Measurements from ENCODE around the gene ZNF580. TPM values are rescaled to one million over a fixed set of nuclear protein-coding genes. Genes with fewer than 3 reads are reported as not detected.

The ZNF580 gene
- total and polyA plus RNA-seq, 10 of the 15 experiments (the other 5 are each of a cell fraction or from before 2014, with no cell fraction given) = 2.3 to 31.8 (median 10.0) TPM

DNA sequence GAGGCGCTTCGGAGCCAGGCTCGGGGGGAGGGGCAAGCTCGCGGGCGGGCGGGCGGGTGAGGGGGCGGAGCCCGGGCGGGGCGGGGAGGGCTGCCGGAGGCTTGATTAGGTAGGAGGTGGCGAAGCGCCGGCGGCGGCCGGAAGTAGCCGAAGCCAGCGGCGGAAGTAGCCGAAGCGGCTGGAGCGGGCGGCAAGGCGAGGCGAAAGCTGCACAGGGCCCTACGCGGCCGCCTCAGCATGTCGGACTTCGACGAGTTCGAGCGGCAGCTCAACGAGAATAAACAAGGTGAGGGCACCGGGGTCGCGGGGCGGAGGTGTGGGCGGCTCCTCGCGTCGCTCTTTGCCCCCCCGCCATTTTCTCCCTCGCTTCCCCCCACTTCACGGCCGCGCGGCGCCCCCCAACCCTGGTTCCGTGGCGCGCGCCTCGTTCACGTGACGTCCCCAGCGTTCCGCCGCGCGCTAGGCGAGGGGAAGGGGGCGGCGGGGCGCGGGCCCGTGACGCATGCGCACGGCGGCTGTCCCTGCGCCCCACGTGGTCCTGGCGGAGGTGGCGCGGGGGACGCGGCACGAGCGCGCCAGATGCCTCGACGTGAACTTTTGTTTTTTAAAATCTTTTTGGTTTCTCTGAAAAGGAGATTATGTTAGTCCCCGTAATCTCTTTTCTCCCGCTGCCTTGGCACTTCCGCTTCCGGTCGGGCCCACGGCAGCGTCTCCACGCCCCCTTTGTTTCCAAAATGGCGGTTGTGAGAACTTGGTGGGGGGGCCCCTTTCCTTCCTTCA lies 14.3 kb downstream of the ZNF580 start, which contains the start of gene U2AF2 (continued):
- TF ChIP-seq CREB1 (IDR thresholded peaks at IDR 0.05; ENCODE audit: low read depth) = 0 out of 2 replicates have a peak, but pooled peaks have one; percentile 29
- TF ChIP-seq ZNF274 (IDR thresholded peaks at IDR 0.05; ENCODE audit: insufficient read depth, insufficient read length) = no peak
- TF ChIP-seq POLR2A (IDR thresholded peaks at IDR 0.05; ENCODE audit: low read depth, low read length) = peak; percentile 81
- TF ChIP-seq SPI1 (IDR thresholded peaks at IDR 0.05; ENCODE audit: borderline replicate concordance, insufficient read depth, low read depth, low read length) = peak; percentile 44; the same call in 1 of the 2 replicates
- no peak for TF ChIP-seq RAD21 (IDR thresholded peaks at IDR 0.05; ENCODE audit: insufficient read depth, low read depth, low read length)
- 0 out of 3 replicates have a peak, but pooled peaks have one; percentile 7 for TF ChIP-seq POU2F2 (IDR thresholded peaks at IDR 0.05; ENCODE audit: borderline replicate concordance, low read depth, low read length)
- peak; percentile 38 for TF ChIP-seq CREM (IDR thresholded peaks at IDR 0.05; ENCODE audit: low read depth)
- TF ChIP-seq DPF2 (IDR thresholded peaks at IDR 0.05) = peak; percentile 84
- peak; percentile 47; the same call in 1 of the 2 replicates for TF ChIP-seq PML (IDR thresholded peaks at IDR 0.05; ENCODE audit: low read length)
- TF ChIP-seq NR2F1 (conservative IDR thresholded peaks at IDR 0.05) = peak; percentile 48
- TF ChIP-seq GABPA (IDR thresholded peaks at IDR 0.05; ENCODE audit: low read depth) = peak; percentile 88
- TF ChIP-seq, protein P1, sequence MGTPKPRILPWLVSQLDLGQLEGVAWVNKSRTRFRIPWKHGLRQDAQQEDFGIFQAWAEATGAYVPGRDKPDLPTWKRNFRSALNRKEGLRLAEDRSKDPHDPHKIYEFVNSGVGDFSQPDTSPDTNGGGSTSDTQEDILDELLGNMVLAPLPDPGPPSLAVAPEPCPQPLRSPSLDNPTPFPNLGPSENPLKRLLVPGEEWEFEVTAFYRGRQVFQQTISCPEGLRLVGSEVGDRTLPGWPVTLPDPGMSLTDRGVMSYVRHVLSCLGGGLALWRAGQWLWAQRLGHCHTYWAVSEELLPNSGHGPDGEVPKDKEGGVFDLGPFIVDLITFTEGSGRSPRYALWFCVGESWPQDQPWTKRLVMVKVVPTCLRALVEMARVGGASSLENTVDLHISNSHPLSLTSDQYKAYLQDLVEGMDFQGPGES (IDR thresholded peaks at IDR 0.05) = no peak
- TF ChIP-seq ZNF207 (IDR thresholded peaks at IDR 0.05; ENCODE audit: borderline replicate concordance) = peak; percentile 90
- peak; percentile 80; the same call in 1 of the 2 replicates for TF ChIP-seq TAF1 (IDR thresholded peaks at IDR 0.05; ENCODE audit: borderline replicate concordance, low read depth, low read length)
- no peak for TF ChIP-seq NR2C2 (IDR thresholded peaks at IDR 0.05; ENCODE audit: borderline replicate concordance, control insufficient read depth, insufficient read length, low read depth)
- TF ChIP-seq EGR1 (IDR thresholded peaks at IDR 0.05; ENCODE audit: borderline replicate concordance in 1 of 2, low read depth in 2 of 2, low read length in 2 of 2) = peak in 1 of 2 experiments; percentile 41; a peak in 1 of 3 replicates
- TF ChIP-seq YY1 (IDR thresholded peaks at IDR 0.05; ENCODE audit: low read depth, low read length) = peak; percentile 96
- peak; percentile 95 for TF ChIP-seq LARP7 (IDR thresholded peaks at IDR 0.05)
- TF ChIP-seq, protein P2, sequence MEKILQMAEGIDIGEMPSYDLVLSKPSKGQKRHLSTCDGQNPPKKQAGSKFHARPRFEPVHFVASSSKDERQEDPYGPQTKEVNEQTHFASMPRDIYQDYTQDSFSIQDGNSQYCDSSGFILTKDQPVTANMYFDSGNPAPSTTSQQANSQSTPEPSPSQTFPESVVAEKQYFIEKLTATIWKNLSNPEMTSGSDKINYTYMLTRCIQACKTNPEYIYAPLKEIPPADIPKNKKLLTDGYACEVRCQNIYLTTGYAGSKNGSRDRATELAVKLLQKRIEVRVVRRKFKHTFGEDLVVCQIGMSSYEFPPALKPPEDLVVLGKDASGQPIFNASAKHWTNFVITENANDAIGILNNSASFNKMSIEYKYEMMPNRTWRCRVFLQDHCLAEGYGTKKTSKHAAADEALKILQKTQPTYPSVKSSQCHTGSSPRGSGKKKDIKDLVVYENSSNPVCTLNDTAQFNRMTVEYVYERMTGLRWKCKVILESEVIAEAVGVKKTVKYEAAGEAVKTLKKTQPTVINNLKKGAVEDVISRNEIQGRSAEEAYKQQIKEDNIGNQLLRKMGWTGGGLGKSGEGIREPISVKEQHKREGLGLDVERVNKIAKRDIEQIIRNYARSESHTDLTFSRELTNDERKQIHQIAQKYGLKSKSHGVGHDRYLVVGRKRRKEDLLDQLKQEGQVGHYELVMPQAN (conservative IDR thresholded peaks at IDR 0.05) = peak; percentile 91
- TF ChIP-seq, protein P3, sequence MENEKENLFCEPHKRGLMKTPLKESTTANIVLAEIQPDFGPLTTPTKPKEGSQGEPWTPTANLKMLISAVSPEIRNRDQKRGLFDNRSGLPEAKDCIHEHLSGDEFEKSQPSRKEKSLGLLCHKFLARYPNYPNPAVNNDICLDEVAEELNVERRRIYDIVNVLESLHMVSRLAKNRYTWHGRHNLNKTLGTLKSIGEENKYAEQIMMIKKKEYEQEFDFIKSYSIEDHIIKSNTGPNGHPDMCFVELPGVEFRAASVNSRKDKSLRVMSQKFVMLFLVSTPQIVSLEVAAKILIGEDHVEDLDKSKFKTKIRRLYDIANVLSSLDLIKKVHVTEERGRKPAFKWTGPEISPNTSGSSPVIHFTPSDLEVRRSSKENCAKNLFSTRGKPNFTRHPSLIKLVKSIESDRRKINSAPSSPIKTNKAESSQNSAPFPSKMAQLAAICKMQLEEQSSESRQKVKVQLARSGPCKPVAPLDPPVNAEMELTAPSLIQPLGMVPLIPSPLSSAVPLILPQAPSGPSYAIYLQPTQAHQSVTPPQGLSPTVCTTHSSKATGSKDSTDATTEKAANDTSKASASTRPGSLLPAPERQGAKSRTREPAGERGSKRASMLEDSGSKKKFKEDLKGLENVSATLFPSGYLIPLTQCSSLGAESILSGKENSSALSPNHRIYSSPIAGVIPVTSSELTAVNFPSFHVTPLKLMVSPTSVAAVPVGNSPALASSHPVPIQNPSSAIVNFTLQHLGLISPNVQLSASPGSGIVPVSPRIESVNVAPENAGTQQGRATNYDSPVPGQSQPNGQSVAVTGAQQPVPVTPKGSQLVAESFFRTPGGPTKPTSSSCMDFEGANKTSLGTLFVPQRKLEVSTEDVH (IDR thresholded peaks at IDR 0.05; ENCODE audit: low read depth, partially characterized antibody) = peak; percentile 59
- peak; percentile 87 for TF ChIP-seq GATAD2B (conservative IDR thresholded peaks at IDR 0.05; ENCODE audit: low read depth)
- TF ChIP-seq RB1 (IDR thresholded peaks at IDR 0.05; ENCODE audit: borderline replicate concordance) = peak; percentile 92
- TF ChIP-seq, protein P4, sequence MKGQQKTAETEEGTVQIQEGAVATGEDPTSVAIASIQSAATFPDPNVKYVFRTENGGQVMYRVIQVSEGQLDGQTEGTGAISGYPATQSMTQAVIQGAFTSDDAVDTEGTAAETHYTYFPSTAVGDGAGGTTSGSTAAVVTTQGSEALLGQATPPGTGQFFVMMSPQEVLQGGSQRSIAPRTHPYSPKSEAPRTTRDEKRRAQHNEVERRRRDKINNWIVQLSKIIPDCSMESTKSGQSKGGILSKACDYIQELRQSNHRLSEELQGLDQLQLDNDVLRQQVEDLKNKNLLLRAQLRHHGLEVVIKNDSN (IDR thresholded peaks at IDR 0.05; ENCODE audit: borderline replicate concordance, extremely low read length, insufficient read depth, low read depth, low read length) = peak; percentile 89
- peak; percentile 98 for TF ChIP-seq SMARCA5 (IDR thresholded peaks at IDR 0.05)
- TF ChIP-seq STAT3 (IDR thresholded peaks at IDR 0.05; ENCODE audit: low read depth, low read length) = no peak
